OCI-LY7 (cell line): ENCODE measurements around the gene HPSE2. TPM values are rescaled to one million over a fixed set of nuclear protein-coding genes. Genes with fewer than 3 reads are reported as not detected.

Experiments used
- BruUV-seq: library from RNA; stranded (reverse); fragments of 400-500 nt; replicated peaks from 2 replicates; lab custom pipeline; 2021; lab: Mats Ljungman, UMichigan
- CTCF ChIA-PET: fragments of 300-600 bp; sonication (Branson Sonifier 250); formaldehyde crosslinking; loops from one replicate; lab custom pipeline; 2022; ENCODE audit warnings: antibody characterized with exemption; ENCODE audit not compliant: unreplicated experiment; lab: Charles Lee
- POLR2A ChIA-PET: fragments of 300-600 bp; sonication (Branson Sonifier 250); formaldehyde crosslinking; loops from one replicate; lab custom pipeline; 2022; ENCODE audit warnings: antibody characterized with exemption; lab: Charles Lee
- DNase-seq: peaks from one replicate; pipeline ENCODE4 v3.0.0-alpha.2; 2015; ENCODE audit warnings: low spot score
- H2AFZ ChIP-seq: fragments of 200-600 bp; sonication (generic), shearing (Covaris generic); 2 replicates; pipeline ENCODE4 v1.6.1; 2014; ENCODE audit warnings: mild to moderate bottlenecking, antibody characterized with exemption, low read length, moderate library complexity
- H3K27ac ChIP-seq: fragments of 200-600 bp; sonication (generic); 2 replicates; pipeline ENCODE4 v1.5.1; 2014; ENCODE audit warnings: mixed run types, low read depth, mild to moderate bottlenecking, moderate library complexity, low read length, inconsistent platforms; ENCODE audit not compliant: poor library complexity, severe bottlenecking
- H3K36me3 ChIP-seq: fragments of 200-600 bp; sonication (generic); 2 replicates; pipeline ENCODE4 v1.6.1; 2014; ENCODE audit warnings: mild to moderate bottlenecking, antibody characterized with exemption, low read length, moderate library complexity, mixed read lengths; ENCODE audit not compliant: insufficient read depth
- H3K4me1 ChIP-seq: fragments of 200-600 bp; sonication (generic); 2 replicates; pipeline ENCODE4 v1.5.1; 2014; ENCODE audit warnings: mild to moderate bottlenecking, low read length; ENCODE audit not compliant: insufficient read depth, poor library complexity, severe bottlenecking
- H3K4me2 ChIP-seq: fragments of 200-600 bp; sonication (generic); 2 replicates; pipeline ENCODE4 v1.6.1; 2014; ENCODE audit warnings: mild to moderate bottlenecking, low read length
- H3K4me3 ChIP-seq: fragments of 200-600 bp; sonication (generic); 2 replicates; pipeline ENCODE4 v1.5.1; 2014; ENCODE audit warnings: mild to moderate bottlenecking, low read depth, low read length; ENCODE audit not compliant: poor library complexity, severe bottlenecking
- H3K79me2 ChIP-seq: fragments of 200-600 bp; sonication (generic); 2 replicates; pipeline ENCODE4 v1.6.1; 2016; ENCODE audit warnings: low read depth, mild to moderate bottlenecking, low read length, moderate library complexity, mixed read lengths; ENCODE audit not compliant: insufficient read depth
- H3K9me2 ChIP-seq: fragments of 200-600 bp; sonication (generic); 2 replicates; pipeline ENCODE4 v1.6.1; 2016; ENCODE audit warnings: mild to moderate bottlenecking, low read length, mixed read lengths; ENCODE audit not compliant: insufficient read depth
- H3K9me3 ChIP-seq: fragments of 200-600 bp; sonication (generic); 2 replicates; pipeline ENCODE4 v1.6.1; 2014; ENCODE audit warnings: mild to moderate bottlenecking, mixed run types, low read length, mixed read lengths
- H4K20me1 ChIP-seq: fragments of 200-600 bp; sonication (generic); 2 replicates; pipeline ENCODE4 v1.6.1; 2014; ENCODE audit warnings: mild to moderate bottlenecking, antibody characterized with exemption, low read length, moderate library complexity, mixed read lengths; ENCODE audit not compliant: insufficient read depth
- CTCF ChIP-seq: fragments of 200-600 bp; sonication (generic); conservative IDR thresholded peaks from 2 replicates; pipeline ENCODE4 v1.5.1; 2014; ENCODE audit warnings: mild to moderate bottlenecking, antibody characterized with exemption, low read length, moderate library complexity, mixed read lengths
- EZH2phosphoT487 ChIP-seq: fragments of 200-600 bp; sonication (generic); IDR thresholded peaks from 2 replicates; pipeline ENCODE4 v1.6.1; 2018; ENCODE audit warnings: low read depth, borderline replicate concordance, mild to moderate bottlenecking, mixed run types, antibody characterized with exemption, low read length, moderate library complexity, mixed read lengths
- intact Hi-C: fragments of 100-400 bp; cut with micrococcal nuclease; formaldehyde crosslinking; loops from one replicate; pipeline ENCODE4 v1.10.0; 2022; ENCODE audit not compliant: unreplicated experiment
- total RNA-seq, 2 experiments: library from RNA; depleted of rRNA in 1 of 2; stranded (reverse); fragments of >200 nt in 1 of 2; shearing (Covaris generic) in 1 of 2; gene quantifications; 2 replicates each; pipeline ENCODE4 v1.2.3, GENCODE V29; 2014 to 2022

The HPSE2 gene
- total RNA-seq, 2 experiments from 2014 or later = not detected

DNA sequence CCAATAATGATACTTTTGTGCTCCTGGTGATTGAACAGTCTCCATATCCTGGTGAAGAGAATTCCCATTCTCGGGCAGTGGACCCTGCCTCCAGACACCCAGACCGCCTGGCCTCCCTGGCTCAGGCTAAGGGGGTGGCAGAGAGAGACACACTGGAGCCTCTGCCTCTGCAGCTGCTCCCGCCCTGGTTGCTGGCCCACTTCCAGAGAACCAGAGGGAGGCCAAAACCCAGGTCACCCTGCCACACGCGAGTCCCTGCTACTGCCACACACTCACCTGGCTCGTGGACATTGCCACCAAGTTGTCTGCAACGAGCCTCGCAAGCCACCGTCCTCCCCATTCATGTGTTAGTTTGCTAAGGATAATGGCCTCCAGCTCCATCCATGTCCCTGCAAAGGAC is 221.8 kb downstream of the HPSE2 start:
- Histone ChIP-seq H3K79me2 (no peaks in the 10 kb centered on the region), H2AFZ (no peak overlapping the region), H4K20me1 (no peaks in the 10 kb centered on the region), H3K36me3 (no peaks in the 10 kb centered on the region), H3K4me2 (no peak overlapping the region), H3K4me1 (no peaks in the 10 kb centered on the region), H3K9me2 (no peaks in the 10 kb centered on the region; the same call in 1 of the 2 replicates), H3K4me3 (no peak overlapping the region), H3K9me3 (no peaks in the 10 kb centered on the region), H3K27ac (no peak overlapping the region)
- ChIA-PET CTCF (no interaction called here), POLR2A (no interaction called here)
- no TSS peak for BruUV-seq
- TF ChIP-seq CTCF = no peak
- TF ChIP-seq EZH2phosphoT487 = no peak
- intact Hi-C loops = no loop called here
- no peak for DNase-seq

GRCh38 chr10:99010286-99010685 is 225.4 kb downstream of the HPSE2 start:
- Histone ChIP-seq H3K4me2 (no peak overlapping the region), H3K36me3 (no peaks in the 10 kb centered on the region), H2AFZ (no peak overlapping the region), H3K9me3 (peaks cover 7% of the 10 kb centered on the region; the same call in 1 of the 2 replicates), H3K4me3 (no peak overlapping the region), H3K27ac (no peak overlapping the region), H3K4me1 (no peaks in the 10 kb centered on the region), H4K20me1 (no peaks in the 10 kb centered on the region), H3K9me2 (no peaks in the 10 kb centered on the region; the same call in 1 of the 2 replicates), H3K79me2 (no peaks in the 10 kb centered on the region)
- CTCF ChIA-PET = no interaction called here
- POLR2A ChIA-PET = no interaction called here
- no TSS peak for BruUV-seq
- DNase-seq = no peak
- no peak for TF ChIP-seq CTCF
- no peak for TF ChIP-seq EZH2phosphoT487
- intact Hi-C loops = no loop called here

DNA sequence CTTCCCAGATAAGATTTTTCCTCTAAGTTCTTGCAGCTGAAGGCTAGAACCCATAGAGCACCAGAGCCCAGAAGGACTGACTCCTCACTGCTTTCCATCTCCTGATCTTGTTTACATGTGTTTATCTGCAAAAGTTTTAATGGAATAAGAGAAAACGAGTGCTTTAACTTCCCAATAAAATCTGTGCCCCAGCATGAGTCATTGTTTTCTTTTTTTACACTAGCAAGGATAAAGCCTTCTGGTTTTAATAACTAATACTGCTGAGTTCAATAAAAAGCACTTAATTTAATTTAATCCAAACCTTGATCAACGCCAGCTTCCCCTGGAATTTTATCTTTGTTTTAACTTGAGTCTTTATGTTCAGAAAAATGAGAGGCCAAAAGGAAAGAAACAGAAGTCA is 227.6 kb downstream of the HPSE2 start:
- no peak overlapping the region for H2AFZ ChIP-seq
- H4K20me1 ChIP-seq = no peaks in the 10 kb centered on the region
- intact Hi-C loops = no loop called here
- POLR2A ChIA-PET = no interaction called here
- no peak overlapping the region for H3K4me3 ChIP-seq
- no TSS peak for BruUV-seq
- TF ChIP-seq EZH2phosphoT487 (no peak), CTCF (no peak)
- peaks cover 13% of the 10 kb centered on the region; the same call in 1 of the 2 replicates for H3K9me3 ChIP-seq
- H3K9me2 ChIP-seq = no peaks in the 10 kb centered on the region; the same call in 1 of the 2 replicates
- CTCF ChIA-PET = no interaction called here
- H3K36me3 ChIP-seq = no peaks in the 10 kb centered on the region
- H3K79me2 ChIP-seq = no peaks in the 10 kb centered on the region
- no peak overlapping the region for H3K27ac ChIP-seq
- no peak overlapping the region for H3K4me2 ChIP-seq
- no peaks in the 10 kb centered on the region for H3K4me1 ChIP-seq
- no peak for DNase-seq
